ENCODE measurements around the gene AMDHD2. TPM values are rescaled to one million over a fixed set of nuclear protein-coding genes. Genes with fewer than 3 reads are reported as not detected.

AMDHD2 gene
- total and polyA plus RNA-seq, 2 of the 13 experiments (the other 11 are each of a cell fraction or from before 2014, with no cell fraction given), result 33.5 to 39.1 TPM

DNA sequence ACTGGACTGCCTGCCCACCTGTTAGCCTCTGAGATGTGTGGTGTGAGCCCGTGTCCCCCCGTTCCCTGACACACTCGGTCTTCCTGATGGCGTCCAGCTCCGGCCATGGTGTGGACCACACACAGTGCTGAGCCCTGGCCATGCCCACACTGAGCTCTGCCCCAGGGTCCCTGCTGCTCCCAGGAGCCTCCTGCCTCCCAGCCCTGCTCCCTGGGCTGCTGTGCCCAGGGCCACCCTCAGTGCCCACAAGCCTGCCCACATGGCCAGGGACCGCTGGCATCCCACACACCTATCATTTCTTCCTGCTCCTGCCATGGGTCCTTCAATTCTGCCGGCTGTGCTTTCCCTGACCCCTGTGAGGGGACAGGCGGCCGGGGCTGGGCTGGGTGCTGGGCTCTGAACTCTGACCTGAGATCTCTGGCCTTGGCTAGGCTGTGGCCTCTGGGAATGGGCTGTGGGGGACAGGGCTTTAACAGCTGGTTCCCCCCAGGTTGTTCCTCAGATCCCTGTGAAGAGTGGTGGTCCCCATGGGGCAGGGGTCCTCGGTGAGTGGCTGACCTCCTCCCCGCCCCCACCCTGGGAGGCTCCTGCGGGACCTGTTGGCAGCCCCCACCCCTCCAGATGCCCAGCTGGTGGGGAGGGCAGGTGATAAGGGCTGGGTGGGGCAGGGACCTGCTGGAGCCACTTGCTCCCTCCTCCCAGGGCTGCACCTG lies 7.1 kb downstream of the AMDHD2 start (continued):
- TF ChIP-seq, protein P1, sequence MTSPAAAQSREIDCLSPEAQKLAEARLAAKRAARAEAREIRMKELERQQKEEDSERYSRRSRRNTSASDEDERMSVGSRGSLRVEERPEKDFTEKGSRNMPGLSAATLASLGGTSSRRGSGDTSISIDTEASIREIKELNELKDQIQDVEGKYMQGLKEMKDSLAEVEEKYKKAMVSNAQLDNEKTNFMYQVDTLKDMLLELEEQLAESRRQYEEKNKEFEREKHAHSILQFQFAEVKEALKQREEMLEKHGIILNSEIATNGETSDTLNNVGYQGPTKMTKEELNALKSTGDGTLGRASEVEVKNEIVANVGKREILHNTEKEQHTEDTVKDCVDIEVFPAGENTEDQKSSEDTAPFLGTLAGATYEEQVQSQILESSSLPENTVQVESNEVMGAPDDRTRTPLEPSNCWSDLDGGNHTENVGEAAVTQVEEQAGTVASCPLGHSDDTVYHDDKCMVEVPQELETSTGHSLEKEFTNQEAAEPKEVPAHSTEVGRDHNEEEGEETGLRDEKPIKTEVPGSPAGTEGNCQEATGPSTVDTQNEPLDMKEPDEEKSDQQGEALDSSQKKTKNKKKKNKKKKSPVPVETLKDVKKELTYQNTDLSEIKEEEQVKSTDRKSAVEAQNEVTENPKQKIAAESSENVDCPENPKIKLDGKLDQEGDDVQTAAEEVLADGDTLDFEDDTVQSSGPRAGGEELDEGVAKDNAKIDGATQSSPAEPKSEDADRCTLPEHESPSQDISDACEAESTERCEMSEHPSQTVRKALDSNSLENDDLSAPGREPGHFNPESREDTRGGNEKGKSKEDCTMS (CRISPR knock-in tag; conservative IDR thresholded peaks at IDR 0.05), result no peak
- TF ChIP-seq ZNF530 (CRISPR knock-in tag; IDR thresholded peaks at IDR 0.05; ENCODE audit: low read depth) (no peak), FIP1L1 (IDR thresholded peaks at IDR 0.05; ENCODE audit: borderline replicate concordance, insufficient read depth, low read depth, low read length) (no peak), ZNF354B (CRISPR knock-in tag; IDR thresholded peaks at IDR 0.05) (no peak), POLR2AphosphoS5 (IDR thresholded peaks at IDR 0.05; ENCODE audit: low read depth, low read length) (no peak), PITX1 (CRISPR knock-in tag; IDR thresholded peaks at IDR 0.05) (peak; percentile 24; the same call in 1 of the 2 replicates), ZNF121 (CRISPR knock-in tag; IDR thresholded peaks at IDR 0.05) (no peak), ARNTL (CRISPR knock-in tag; IDR thresholded peaks at IDR 0.05) (0 out of 2 replicates have a peak, but pooled peaks have one; percentile 26), GATAD1 (CRISPR knock-in tag; IDR thresholded peaks at IDR 0.05) (no peak), TCF12 (IDR thresholded peaks at IDR 0.05) (no peak), TCF12 (CRISPR knock-in tag; IDR thresholded peaks at IDR 0.05) (no peak)
- TF ChIP-seq, protein P2, sequence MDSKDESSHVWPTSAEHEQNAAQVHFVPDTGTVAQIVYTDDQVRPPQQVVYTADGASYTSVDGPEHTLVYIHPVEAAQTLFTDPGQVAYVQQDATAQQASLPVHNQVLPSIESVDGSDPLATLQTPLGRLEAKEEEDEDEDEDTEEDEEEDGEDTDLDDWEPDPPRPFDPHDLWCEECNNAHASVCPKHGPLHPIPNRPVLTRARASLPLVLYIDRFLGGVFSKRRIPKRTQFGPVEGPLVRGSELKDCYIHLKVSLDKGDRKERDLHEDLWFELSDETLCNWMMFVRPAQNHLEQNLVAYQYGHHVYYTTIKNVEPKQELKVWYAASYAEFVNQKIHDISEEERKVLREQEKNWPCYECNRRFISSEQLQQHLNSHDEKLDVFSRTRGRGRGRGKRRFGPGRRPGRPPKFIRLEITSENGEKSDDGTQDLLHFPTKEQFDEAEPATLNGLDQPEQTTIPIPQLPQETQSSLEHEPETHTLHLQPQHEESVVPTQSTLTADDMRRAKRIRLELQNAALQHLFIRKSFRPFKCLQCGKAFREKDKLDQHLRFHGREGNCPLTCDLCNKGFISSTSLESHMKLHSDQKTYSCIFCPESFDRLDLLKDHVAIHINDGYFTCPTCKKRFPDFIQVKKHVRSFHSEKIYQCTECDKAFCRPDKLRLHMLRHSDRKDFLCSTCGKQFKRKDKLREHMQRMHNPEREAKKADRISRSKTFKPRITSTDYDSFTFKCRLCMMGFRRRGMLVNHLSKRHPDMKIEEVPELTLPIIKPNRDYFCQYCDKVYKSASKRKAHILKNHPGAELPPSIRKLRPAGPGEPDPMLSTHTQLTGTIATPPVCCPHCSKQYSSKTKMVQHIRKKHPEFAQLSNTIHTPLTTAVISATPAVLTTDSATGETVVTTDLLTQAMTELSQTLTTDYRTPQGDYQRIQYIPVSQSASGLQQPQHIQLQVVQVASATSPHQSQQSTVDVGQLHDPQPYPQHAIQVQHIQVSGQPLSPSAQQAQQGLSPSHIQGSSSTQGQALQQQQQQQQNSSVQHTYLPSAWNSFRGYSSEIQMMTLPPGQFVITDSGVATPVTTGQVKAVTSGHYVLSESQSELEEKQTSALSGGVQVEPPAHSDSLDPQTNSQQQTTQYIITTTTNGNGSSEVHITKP (CRISPR knock-in tag; IDR thresholded peaks at IDR 0.05; ENCODE audit: low read depth), result no peak
- TF ChIP-seq, protein P3, sequence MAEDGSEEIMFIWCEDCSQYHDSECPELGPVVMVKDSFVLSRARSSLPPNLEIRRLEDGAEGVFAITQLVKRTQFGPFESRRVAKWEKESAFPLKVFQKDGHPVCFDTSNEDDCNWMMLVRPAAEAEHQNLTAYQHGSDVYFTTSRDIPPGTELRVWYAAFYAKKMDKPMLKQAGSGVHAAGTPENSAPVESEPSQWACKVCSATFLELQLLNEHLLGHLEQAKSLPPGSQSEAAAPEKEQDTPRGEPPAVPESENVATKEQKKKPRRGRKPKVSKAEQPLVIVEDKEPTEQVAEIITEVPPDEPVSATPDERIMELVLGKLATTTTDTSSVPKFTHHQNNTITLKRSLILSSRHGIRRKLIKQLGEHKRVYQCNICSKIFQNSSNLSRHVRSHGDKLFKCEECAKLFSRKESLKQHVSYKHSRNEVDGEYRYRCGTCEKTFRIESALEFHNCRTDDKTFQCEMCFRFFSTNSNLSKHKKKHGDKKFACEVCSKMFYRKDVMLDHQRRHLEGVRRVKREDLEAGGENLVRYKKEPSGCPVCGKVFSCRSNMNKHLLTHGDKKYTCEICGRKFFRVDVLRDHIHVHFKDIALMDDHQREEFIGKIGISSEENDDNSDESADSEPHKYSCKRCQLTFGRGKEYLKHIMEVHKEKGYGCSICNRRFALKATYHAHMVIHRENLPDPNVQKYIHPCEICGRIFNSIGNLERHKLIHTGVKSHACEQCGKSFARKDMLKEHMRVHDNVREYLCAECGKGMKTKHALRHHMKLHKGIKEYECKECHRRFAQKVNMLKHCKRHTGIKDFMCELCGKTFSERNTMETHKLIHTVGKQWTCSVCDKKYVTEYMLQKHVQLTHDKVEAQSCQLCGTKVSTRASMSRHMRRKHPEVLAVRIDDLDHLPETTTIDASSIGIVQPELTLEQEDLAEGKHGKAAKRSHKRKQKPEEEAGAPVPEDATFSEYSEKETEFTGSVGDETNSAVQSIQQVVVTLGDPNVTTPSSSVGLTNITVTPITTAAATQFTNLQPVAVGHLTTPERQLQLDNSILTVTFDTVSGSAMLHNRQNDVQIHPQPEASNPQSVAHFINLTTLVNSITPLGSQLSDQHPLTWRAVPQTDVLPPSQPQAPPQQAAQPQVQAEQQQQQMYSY (CRISPR knock-in tag; IDR thresholded peaks at IDR 0.05), result no peak
- TF ChIP-seq, protein P4, sequence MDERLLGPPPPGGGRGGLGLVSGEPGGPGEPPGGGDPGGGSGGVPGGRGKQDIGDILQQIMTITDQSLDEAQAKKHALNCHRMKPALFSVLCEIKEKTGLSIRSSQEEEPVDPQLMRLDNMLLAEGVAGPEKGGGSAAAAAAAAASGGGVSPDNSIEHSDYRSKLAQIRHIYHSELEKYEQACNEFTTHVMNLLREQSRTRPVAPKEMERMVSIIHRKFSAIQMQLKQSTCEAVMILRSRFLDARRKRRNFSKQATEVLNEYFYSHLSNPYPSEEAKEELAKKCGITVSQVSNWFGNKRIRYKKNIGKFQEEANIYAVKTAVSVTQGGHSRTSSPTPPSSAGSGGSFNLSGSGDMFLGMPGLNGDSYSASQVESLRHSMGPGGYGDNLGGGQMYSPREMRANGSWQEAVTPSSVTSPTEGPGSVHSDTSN (CRISPR knock-in tag; IDR thresholded peaks at IDR 0.05), result no peak
